Neural cell (in vitro differentiated cells): ENCODE results near the gene PPP4R2. TPM values are rescaled to one million over a fixed set of nuclear protein-coding genes. Genes with fewer than 3 reads are reported as not detected.

ENCODE experiments used
- H2AFZ ChIP-seq: fragments of 200-600, 300-800 bp; sonication (generic), shearing (Covaris generic); 2 replicates; pipeline ENCODE4 v1.6.0; 2014; ENCODE audit warnings: low read depth, mild to moderate bottlenecking, antibody characterized with exemption, low read length, moderate library complexity
- H3F3A ChIP-seq: fragments of 200-600 bp; shearing (Covaris generic); 2 replicates; pipeline ENCODE4 v1.6.1; 2016; ENCODE audit warnings: mild to moderate bottlenecking, moderate library complexity, mixed read lengths, antibody characterized with exemption, low read length; ENCODE audit not compliant: insufficient read depth, poor library complexity, severe bottlenecking
- H3K27ac ChIP-seq: fragments of 200-600, 300-800 bp; sonication (generic), shearing (Covaris generic); 2 replicates; pipeline ENCODE4 v1.5.1; 2014; ENCODE audit warnings: mild to moderate bottlenecking, low read length, moderate library complexity
- H3K27me3 ChIP-seq: fragments of 300-800, 200-600 bp; sonication (generic), shearing (Covaris generic); 2 replicates; pipeline ENCODE4 v1.6.0; 2014; ENCODE audit warnings: mild to moderate bottlenecking, low read depth, low read length, moderate library complexity; ENCODE audit not compliant: insufficient read depth
- H3K36me3 ChIP-seq: fragments of 300-800, 200-600 bp; sonication (generic), shearing (Covaris generic); 2 replicates; pipeline ENCODE4 v1.5.1; 2014; ENCODE audit warnings: mild to moderate bottlenecking, antibody characterized with exemption, low read length, moderate library complexity; ENCODE audit not compliant: insufficient read depth
- H3K4me2 ChIP-seq: fragments of 300-800, 200-600 bp; sonication (generic), shearing (Covaris generic); 2 replicates; pipeline ENCODE4 v1.6.0; 2014; ENCODE audit warnings: mild to moderate bottlenecking, low read length
- H3K4me3 ChIP-seq: fragments of 300-800, 200-600 bp; sonication (generic), shearing (Covaris generic); 2 replicates; pipeline ENCODE4 v1.5.1; 2014; ENCODE audit warnings: mild to moderate bottlenecking, low read length, moderate library complexity
- H3K79me2 ChIP-seq: fragments of 200-600 bp; shearing (Covaris generic); replicated peaks from 2 replicates; pipeline ENCODE4 v1.6.0; 2014; ENCODE audit warnings: mild to moderate bottlenecking, low read length, moderate library complexity; ENCODE audit not compliant: insufficient read depth
- H3K9ac ChIP-seq: fragments of 300-800, 200-600 bp; sonication (generic), shearing (Covaris generic); 2 replicates; pipeline ENCODE4 v1.6.1; 2016; ENCODE audit warnings: mild to moderate bottlenecking, low read length, mixed read lengths
- H3K9me2 ChIP-seq: fragments of 200-600 bp; shearing (Covaris generic); 2 replicates; pipeline ENCODE4 v1.6.1; 2016; ENCODE audit warnings: mild to moderate bottlenecking, low read length, mixed read lengths; ENCODE audit not compliant: insufficient read depth
- H3K9me3 ChIP-seq: fragments of 200-600, 300-800 bp; sonication (generic), shearing (Covaris generic); 2 replicates; pipeline ENCODE4 v1.6.1; 2016; ENCODE audit warnings: mild to moderate bottlenecking, mixed run types, low read length, moderate library complexity, mixed read lengths
- H4K20me1 ChIP-seq: fragments of 200-600 bp; shearing (Covaris generic); 2 replicates; pipeline ENCODE4 v1.6.1; 2016; ENCODE audit warnings: mild to moderate bottlenecking, mixed run types; ENCODE audit not compliant: insufficient read depth
- EP300 ChIP-seq: fragments of 450-650 bp; conservative IDR thresholded peaks from 2 replicates; pipeline ENCODE4 v1.6.1; 2014; ENCODE audit warnings: antibody characterized with exemption, mild to moderate bottlenecking, moderate library complexity; ENCODE audit not compliant: poor library complexity, severe bottlenecking
- EZH2 ChIP-seq: fragments of 200-600, 300-800 bp; shearing (Covaris generic), sonication (generic); IDR thresholded peaks from 2 replicates; pipeline ENCODE4 v1.6.1; 2014; ENCODE audit warnings: antibody characterized with exemption, low read length, borderline replicate concordance, mild to moderate bottlenecking; ENCODE audit not compliant: insufficient read depth, poor library complexity, severe bottlenecking
- MXI1 ChIP-seq: fragments of 450-650 bp; conservative IDR thresholded peaks from 2 replicates; pipeline ENCODE4 v1.6.1; 2014; ENCODE audit warnings: antibody characterized with exemption, mild to moderate bottlenecking; ENCODE audit not compliant: poor library complexity, severe bottlenecking
- POLR2AphosphoS5 ChIP-seq: IDR thresholded peaks from 2 replicates; pipeline ENCODE4 v1.6.1; 2012
- RAD21 ChIP-seq: fragments of 450-650 bp; conservative IDR thresholded peaks from 2 replicates; pipeline ENCODE4 v1.6.1; 2014; ENCODE audit warnings: antibody characterized with exemption, mild to moderate bottlenecking, moderate library complexity
- REST ChIP-seq: IDR thresholded peaks from 2 replicates; pipeline ENCODE4 v1.6.1; 2012; ENCODE audit warnings: borderline replicate concordance
- SMC3 ChIP-seq: fragments of 450-650 bp; conservative IDR thresholded peaks from 2 replicates; pipeline ENCODE4 v1.6.1; 2014; ENCODE audit warnings: antibody characterized with exemption, mild to moderate bottlenecking, moderate library complexity; ENCODE audit not compliant: poor library complexity
- TAF1 ChIP-seq: IDR thresholded peaks from 2 replicates; pipeline ENCODE4 v1.6.1; 2012; ENCODE audit warnings: low read depth
- polyA plus RNA-seq: library from polyadenylated mRNA; depleted of rRNA; stranded (reverse); fragments of >200 nt; gene quantifications from 2 replicates; pipeline ENCODE4 v1.2.3, GENCODE V29; 2014
- TF ChIP-seq, protein P1 (sequence below): fragments of 450-650 bp; IDR thresholded peaks from 2 replicates; pipeline ENCODE4 v1.5.1; 2014; ENCODE audit warnings: antibody characterized with exemption, mild to moderate bottlenecking, moderate library complexity; ENCODE audit not compliant: poor library complexity, severe bottlenecking

PPP4R2 gene
- polyA plus RNA-seq, 1 donor from 2014 or later = 65.5 TPM

DNA sequence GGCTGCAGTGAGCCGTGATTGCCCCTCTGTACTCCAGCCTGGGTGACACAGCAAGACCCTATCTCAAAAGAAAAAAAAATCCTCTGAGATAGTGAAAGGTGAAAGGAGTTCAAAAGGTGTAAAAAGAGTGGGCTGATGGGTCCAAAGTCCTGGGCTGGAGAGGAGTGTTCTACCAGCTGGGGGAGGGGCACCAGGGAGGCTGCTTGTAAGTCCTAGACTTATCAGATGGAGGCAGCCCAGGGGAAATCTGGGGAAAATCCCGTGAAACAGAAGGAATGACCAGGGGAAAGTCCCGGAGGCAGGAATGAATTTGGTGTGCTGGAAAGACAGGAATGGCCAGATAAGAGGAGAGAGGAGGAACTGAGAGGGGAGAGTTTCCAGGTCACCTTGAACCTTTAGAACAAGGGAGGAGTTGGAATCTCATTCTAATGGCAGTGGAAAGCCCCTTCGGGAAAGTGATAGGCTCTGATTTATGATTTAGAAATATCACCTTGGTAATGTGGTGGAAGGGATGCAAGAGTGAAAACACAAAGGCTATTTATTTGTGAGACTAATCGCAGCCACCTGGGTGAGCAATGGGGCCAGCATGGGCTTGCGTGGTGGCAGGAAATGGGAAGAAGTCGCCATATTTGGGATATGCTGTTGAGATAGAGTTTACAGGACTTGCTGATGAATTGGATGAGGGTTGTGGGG is 23.4 kb upstream of the PPP4R2 start:
- Histone ChIP-seq H3K79me2 (no peaks in the 10 kb centered on the region), H3K9me2 (no peaks in the 10 kb centered on the region), H3K27me3 (no peaks in the 10 kb centered on the region), H3K4me2 (no peak overlapping the region), H3K36me3 (no peaks in the 10 kb centered on the region), H2AFZ (no peak overlapping the region), H3K9me3 (no peaks in the 10 kb centered on the region), H3K27ac (no peak overlapping the region), H3K4me3 (no peak overlapping the region), H4K20me1 (no peaks in the 10 kb centered on the region), H3K9ac (no peak overlapping the region), H3F3A (no peaks in the 10 kb centered on the region)
- no peak for TF ChIP-seq POLR2AphosphoS5
- TF ChIP-seq, protein P1, sequence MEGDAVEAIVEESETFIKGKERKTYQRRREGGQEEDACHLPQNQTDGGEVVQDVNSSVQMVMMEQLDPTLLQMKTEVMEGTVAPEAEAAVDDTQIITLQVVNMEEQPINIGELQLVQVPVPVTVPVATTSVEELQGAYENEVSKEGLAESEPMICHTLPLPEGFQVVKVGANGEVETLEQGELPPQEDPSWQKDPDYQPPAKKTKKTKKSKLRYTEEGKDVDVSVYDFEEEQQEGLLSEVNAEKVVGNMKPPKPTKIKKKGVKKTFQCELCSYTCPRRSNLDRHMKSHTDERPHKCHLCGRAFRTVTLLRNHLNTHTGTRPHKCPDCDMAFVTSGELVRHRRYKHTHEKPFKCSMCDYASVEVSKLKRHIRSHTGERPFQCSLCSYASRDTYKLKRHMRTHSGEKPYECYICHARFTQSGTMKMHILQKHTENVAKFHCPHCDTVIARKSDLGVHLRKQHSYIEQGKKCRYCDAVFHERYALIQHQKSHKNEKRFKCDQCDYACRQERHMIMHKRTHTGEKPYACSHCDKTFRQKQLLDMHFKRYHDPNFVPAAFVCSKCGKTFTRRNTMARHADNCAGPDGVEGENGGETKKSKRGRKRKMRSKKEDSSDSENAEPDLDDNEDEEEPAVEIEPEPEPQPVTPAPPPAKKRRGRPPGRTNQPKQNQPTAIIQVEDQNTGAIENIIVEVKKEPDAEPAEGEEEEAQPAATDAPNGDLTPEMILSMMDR = no peak
- TF ChIP-seq TAF1 = no peak
- TF ChIP-seq MXI1 = no peak
- no peak for TF ChIP-seq RAD21
- TF ChIP-seq EZH2 = no peak
- no peak for TF ChIP-seq EP300
- no peak for TF ChIP-seq REST
- TF ChIP-seq SMC3 = no peak

DNA sequence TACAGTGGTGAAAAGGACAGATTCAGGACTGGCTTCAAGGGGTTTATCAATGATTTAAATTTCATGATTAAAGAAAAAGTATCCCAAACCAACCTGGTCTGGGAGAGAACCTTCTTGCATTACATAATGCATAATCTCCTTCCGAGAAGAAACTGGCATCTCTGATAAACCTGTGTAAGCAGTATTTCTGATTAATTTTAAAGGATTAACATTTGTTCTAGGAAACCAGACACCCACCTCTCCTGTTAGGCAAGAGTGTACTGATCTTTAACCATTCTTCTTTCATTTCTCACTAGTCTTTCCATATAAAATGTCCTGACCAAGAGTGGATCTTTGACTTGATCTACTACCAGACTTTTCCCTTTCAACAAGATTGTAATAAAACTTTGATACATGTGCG is 22.8 kb upstream of the PPP4R2 start:
- no peaks in the 10 kb centered on the region for H3K36me3 ChIP-seq
- H3K4me2 ChIP-seq = no peak overlapping the region
- no peaks in the 10 kb centered on the region for H3F3A ChIP-seq
- H4K20me1 ChIP-seq = no peaks in the 10 kb centered on the region
- H3K9me3 ChIP-seq = no peaks in the 10 kb centered on the region
- H3K4me3 ChIP-seq = no peak overlapping the region
- no peak overlapping the region for H3K9ac ChIP-seq
- no peak for TF ChIP-seq MXI1
- TF ChIP-seq TAF1 = no peak
- TF ChIP-seq, protein P1 = no peak
- TF ChIP-seq EP300 = no peak
- no peak for TF ChIP-seq POLR2AphosphoS5
- no peak for TF ChIP-seq RAD21
- no peak for TF ChIP-seq REST
- no peak for TF ChIP-seq EZH2
- no peak for TF ChIP-seq SMC3
- no peaks in the 10 kb centered on the region for H3K27me3 ChIP-seq
- H3K27ac ChIP-seq = no peak overlapping the region
- no peaks in the 10 kb centered on the region for H3K9me2 ChIP-seq
- no peaks in the 10 kb centered on the region for H3K79me2 ChIP-seq
- no peak overlapping the region for H2AFZ ChIP-seq
